GM12873 (cell line): Measurements from ENCODE around the gene NMU.

ENCODE experiments used
- CTCF ChIP-seq: IDR thresholded peaks from 2 replicates; pipeline ENCODE4 v1.5.1; 2012; ENCODE audit warnings: low read depth, mild to moderate bottlenecking, moderate library complexity, low read length, control low read depth; ENCODE audit not compliant: insufficient read depth; ENCODE audit errors: missing control alignments

The NMU gene

GRCh38 chr4:55545641-55546505 lies 90.2 kb downstream of the NMU start:
- TF ChIP-seq CTCF, result no peak
